ENCODE results near the gene F3.
"Not testable (repeated sequence)": the region's sequence is repeated elsewhere in the genome, so short reads cannot be mapped to it uniquely, and the experiment has no call there.

F3 gene

DNA sequence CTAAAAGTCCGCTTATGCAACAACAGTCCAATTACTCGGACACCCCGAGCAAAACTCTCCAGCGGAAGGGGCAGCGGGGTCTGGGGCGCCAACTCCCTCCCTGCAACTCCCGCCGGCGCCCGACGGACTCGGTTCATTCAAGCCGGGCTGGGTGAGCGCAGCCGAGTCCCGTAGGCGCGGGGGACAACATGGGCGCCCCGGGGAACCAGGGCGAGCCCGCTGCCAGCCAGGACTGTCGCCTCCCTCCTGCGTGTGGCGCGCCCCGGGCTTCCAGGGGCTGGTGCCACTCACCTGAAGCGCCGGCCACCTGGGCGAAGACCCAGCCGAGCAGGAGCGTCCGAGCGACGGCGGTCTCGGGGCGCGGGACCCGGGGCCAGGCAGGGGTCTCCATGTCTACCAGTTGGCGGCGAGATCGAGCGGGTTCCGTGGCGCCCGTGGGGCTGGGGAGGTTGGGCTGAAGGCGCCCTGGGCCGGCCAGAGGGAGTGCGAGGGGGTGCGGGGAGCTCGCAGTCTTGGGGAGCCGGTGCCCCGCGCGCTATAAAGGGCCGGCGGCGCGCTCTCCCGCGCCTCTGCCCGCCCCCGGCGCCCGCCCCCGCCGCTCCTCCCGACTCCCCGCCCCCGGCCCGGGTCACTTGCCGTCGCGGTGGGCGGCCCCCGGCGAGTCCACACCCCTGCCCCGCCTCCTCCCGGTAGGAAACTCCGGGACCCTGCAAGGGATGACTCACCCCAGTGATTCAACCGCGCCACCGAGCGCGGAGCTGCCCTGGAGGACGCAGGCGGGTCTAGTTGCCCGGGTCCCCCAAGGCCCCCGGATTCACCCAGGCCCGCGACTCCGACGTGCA, at the start of gene F3:
TSS of gene F3 (minus strand) at position 514 of the 842 bp plus-strand sequence. CDS start at position 391, 123 bp downstream.
- no peak for DNase-seq

DNA sequence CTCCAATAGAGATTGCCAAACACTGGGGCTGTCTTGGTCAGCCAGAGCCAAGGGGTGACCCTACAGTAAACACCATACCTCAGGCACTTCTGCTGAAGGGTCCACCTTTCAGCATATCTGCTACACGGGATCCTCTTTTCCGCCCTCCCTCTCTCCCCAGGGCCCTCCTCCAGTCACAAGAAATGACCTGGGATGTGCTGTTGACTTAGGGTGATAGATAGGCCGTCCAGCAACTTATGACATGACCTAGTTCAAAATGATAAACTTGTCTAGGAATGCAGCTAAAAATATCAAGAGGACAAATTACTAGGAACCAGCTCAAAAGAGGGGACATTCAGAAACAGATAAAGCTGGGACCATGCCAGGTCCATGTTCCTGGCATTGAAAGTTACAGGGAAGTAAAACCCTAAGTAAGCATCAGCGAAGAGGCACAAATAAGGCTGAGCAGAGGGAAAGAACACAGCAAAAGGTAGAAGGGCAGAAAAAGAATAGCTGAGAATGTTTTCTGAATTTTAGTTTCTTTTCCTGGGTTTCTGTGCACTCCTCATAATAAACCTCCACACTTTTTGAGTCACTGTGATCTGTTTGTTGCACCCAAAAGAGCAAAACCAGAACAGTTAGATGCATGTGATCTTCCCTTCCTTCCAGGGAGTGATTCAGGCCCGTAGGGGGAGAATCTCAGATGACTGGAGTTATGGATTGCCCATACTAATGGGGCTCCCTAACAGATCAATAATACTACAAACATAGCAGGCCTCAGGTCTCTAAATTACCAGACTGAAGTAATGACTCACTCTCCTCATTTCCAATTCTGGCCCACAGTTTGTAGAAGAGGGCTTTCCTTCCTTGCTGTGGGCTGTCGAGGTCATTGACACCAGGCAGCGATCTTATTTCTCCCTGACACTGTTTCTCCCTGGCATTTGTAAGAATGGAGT, 48.9 kb upstream of the F3 start:
- no peak for DNase-seq

DNA sequence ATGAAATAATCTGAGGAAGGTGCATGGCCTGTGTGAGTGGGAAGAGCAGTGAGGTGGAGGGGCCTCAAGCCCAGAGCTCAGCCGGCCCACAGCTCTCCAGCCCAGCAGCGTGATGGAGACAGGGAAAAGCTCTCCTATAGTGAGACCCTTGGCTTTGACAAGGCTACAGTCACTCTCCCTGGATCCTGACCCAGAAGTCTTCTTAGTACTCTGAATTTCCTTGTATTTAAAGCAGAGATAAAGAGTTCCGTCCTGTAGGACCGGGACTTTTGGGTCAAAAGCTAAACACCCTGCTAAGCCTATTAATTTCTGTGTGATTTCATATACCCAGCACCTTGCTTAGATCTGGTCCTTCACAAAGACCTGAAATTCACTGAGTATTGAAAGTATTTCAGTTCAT, 48.2 kb upstream of the F3 start:
- no peak for DNase-seq

DNA sequence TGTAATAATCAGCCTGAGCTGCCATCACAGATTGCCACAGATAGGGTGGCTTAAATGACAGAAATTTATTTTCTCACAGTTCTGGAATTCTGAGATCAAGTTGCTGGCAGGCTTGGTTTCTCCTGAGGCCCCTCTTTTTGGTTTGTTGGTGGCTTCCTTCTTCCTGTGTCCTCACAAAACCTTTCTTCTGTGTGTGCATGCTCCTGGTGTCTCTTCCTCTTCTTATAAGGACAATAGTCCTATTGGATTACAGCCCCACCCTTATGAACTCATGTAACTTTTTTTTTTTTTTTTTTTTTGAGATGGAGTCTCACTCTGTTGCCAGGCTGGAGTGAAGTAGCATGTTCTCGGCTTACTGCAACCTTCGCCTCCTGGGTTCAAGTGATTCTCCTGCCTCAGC, 41.0 kb upstream of the F3 start:
- no peak for DNase-seq

DNA sequence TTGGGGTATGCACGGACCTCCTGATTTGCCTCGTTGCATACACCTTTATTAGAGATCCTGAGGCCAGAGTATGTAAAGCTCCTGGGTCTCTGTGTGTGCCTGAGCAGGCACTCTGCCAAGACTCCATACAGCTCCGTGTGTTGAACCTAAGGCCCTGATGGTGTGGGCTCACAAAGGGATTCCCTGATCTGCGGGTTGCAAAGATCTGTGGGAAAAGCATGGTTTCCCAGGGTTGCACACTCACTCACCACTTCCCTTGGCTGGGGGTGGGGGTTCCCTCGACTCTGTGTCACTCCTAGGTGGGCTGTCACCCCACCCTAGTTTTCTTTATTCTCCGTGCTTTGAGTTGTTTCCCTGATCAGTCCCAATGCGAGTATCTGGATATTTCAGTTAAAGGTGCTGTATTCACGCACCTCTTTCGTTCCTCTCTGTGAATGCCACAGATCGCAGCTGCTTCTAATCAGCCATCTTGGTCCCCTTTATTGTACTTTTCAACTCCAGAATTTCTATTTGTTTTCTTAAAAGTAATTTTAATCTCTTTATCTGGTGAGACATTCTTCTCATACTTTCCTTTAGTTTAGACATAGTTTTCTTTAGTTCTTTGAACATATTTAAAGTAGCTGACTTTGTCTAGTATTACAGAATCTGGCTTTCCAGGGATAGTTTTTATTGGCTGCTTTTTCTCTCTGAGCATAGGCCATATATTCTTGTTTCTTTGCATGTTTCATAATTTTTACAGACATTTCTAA, 39.0 kb upstream of the F3 start:
- no peak for DNase-seq

DNA sequence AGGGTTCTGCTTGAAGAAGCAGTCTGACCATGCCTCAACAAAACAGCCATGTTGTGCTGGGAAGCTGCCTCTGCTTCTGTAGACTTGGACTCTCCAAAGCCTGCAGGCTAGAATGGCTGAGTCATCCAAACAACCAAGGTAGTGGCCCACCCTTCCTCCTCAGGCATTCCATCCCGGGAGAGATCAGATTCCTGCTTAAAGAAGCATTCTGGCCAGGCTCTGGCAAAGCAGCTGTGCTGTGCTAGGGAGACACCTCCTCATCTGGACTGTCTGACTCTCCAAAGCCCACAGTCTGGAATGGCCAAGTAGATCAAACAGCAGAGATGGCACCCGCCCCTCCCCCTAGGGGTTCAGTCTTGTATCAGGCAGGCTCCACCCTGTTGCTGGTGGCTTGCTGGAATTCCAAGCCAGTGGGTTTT, 38.3 kb upstream of the F3 start:
- no peak for DNase-seq

DNA sequence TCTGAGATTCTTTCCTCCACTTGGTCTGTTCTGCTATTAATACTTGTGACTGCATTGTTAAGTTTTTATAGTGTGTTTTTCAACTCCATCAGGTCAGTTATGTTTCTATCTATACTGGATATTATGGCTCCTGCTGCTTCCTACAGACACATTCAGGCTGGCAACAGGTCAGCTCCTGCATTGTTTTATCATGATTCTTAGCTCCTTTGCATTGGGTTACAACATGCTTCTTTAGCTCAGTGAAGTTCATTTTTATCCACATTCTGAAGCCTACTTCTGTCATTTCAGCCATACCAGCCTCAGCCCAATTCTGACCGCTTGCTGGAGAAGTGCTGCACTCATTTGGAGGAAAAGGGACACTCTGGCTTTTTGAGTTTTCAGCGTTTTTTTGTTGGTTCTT, 37.3 kb upstream of the F3 start:
- no peak for DNase-seq

DNA sequence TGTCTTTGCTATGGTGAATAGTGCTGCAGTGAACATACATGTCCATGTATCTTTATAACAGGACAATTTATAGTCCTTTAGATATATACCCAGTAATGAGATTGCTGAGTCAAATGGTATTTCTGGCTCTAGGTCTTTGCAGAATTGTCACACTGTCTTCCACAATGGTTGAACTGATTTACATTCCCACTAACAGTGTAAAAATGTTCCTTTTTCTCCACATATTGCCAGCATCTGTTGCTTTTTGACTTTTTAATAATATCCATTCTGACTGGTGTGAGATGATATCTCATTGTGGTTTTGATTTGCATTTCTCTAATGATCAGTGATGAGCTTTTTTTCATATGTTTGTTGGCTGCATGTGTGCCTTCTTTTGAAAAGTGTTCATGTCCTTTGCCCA, 32.4 kb upstream of the F3 start:
- DNase-seq, result not testable (repeated sequence)

DNA sequence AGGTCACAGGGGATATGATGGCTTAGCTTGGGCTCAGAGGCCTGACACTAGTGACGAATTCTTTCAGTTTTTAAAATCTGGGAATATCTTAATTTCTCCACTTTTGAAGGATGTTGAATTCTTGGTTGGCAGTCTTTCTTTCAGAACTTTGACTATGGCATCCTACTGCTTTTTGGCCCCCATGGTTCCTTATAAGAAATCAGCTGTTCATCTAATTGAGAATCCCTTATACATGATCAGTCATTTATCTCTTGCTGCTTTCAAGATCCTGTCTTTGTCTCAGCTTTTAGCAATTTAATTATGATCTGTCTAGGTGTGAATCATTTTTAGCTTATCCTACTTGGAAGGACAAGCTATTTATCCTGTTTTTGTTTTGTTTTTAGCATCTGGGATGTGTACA, 31.2 kb upstream of the F3 start:
- no peak for DNase-seq

DNA sequence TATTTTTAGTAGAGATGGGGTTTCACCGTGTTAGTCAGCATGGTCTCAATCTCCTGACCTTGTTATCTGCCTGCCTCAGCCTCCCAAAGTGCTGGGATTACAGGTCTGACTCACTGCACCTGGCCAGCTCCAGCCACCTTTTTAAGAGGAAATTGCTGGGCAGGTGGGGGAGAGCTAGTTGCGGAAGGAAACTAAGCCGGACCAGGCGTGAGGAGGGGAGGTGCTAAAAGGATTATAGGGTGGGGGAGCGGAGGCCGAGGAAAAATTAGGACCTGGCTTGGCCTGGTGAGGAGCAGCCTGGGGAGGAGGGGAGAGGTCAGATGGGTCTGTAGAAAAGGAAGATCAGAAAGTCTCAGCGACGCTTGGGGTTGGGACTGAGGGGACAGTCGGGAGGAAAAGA, 29.4 kb upstream of the F3 start:
- DNase-seq, result not testable (repeated sequence)

DNA sequence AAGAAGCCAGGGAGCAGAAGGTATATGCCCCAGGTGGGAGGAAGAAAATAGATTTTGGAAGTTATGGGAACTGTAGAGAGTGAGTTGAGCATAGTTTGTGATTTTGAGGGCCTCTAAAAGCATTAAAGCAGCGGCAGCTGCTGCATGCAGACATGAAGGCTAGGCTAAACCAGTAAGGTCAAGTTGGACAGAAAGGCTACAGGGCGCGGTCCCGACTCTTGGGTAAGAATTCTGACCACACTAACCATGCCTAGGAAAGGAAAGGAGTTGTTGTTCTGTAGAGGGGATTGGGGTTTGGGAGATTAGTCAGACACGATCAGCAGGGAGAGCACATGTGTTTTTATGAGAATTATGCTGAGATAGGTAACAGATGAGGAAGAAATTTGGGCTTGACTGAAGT, 27.2 kb upstream of the F3 start:
- not testable (repeated sequence) for DNase-seq

DNA sequence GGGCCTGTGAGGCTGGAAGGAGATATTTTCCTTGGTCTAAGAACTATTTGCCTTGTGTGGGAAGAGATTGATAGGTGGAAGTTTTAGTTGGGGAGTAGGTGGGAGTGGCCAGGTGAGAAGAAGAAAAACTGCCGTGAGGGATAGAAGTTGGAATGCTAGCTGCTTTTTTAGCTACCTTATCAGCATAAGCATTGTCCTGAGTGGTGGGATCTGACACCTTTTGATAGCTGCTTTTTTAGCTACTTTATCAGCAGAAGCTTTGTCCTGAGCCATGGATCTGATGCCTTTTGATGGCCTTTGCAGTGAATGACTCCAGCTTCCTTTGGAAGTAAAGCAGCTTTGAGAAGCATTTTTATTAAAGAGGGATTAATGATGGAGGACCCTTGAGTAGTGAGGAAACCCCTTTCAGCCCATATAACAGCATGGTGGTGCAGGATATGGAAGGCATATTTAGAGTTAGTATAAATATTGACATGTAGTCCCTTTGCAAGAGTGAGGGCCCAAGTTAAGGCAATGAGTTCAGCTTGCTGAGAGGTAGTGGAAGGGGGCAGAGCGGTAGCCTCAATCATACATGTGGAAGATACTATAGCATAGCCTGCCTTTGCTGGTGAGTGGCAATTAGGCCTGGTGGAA, 26.5 kb upstream of the F3 start:
- DNase-seq, result not testable (repeated sequence)

DNA sequence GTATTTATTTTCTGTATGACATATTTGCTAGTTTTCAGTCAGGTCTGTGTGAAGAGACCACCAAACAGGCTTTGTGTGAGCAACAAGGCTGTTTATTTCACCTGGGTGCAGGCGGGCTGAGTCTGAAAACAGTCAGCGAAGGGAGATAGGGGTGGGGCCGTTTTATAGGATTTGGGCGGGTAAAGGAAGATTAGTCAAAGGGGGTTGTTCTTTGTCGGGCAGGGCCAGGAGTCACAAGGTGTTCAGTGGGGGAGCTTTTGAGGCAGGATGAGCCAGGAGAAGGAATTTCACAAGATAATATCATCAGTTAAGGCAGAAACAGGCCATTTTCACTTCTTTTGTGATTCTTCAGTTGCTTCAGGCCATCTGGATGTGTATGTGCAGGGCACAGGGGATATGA, 24.9 kb upstream of the F3 start:
- DNase-seq, result not testable (repeated sequence)

DNA sequence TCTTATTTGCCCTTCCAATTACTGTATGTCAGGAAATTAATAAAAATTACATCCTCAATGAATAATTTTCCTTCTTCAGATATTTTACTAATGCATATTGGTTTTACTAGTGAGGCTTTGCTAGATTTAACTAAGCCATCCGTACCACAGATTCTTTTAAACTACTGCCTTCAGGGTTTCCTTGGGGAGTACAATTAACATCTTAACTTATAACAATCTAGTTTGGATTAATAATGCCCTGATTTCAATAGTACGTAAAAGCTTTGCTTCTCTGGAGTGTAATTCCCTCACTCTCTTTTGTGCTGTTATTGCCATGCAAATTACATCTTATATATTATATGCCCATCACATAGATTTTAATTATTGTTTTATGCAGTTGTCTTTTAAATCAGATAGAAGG, 24.3 kb upstream of the F3 start:
- DNase-seq, result no peak

DNA sequence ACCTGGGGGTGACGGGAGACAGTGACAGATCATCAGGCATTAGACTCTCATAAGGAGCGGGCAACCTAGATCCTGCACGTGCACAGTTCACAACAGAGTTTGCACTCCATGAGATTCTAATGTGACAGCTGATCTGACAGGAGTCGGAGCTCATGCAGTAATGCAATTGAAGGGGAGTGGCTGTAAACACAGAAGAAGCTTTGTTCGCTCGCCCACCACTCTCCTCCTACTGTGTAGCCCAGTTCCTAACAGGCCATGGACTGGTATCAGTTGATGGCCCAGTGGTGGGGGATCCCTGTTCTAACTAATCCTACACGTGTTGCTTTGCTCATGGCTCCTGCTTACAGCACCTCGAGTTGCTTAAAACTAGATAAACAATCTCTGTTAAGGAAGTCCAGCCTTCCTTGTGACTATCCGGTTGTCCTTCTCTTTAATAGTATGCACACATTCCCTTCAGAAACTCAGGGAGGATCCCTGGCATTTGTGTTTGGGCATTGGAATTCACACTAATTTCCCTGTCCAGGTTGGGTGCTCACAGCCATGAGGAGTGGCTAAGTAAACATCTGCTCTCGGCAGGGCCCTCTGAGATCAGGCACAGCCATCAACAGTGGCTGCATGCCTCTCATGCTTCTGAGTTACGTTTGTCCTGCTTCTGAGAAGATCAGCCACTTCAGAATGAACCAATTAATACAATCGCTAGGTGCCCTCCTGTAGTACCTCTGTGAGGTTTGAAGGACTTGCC, 21.1 kb upstream of the F3 start:
- no peak for DNase-seq

DNA sequence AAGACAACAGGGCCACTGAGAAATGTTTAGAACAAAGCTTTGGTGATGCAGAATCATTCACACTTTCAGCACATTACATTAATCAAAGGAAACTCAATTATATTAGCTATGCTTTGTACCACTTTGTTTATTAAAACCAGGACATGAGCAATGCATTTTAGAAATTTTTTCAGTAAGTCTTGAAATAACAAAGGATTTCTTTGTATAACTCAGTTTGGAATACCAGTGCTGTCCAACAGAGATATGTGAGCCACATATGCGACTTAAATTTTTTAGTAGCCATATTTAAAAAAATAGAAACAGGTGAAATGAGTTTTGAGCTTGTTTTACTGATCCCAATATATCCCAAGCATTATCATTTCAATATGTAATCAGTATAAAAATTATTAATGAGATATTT, 18.8 kb upstream of the F3 start:
- no peak for DNase-seq

DNA sequence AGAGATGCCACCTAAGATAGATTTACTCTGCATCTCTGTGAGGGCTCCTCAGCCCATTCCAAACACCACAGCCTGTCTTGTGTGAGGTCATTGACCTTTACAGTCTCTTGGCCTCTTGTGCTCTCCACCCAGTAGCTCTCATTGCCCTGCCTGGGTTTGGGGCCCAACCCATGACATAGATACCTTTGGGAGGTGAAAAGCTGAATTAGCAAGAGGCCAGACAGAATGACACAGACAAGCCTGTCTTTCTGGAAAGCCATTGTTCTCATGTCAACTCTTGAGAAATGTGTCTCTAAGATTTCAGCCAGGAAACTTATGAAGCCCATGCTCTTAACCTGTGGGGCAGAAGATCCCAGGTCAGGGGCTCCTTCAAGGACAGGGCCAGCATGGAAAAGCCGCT, 18.4 kb upstream of the F3 start:
- no peak for DNase-seq

DNA sequence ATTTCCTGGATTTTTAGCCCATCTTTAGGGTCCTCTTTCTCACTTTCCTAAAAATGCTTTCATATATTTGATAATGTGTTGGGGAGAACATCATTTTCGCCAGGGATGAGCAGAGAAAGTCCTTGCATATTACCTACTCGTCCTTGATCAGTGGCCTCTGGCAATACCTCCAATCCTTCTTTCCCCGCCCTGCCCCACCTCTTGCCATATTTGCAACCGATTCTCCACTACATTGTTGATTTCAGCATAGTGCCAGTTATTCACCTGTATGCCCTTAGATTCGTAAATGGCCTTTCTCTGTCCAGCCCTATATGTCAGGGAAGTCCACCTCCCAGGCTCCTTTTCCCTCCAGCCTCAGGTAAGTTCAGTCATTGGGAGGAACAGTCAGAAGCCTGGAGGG, 13.5 kb upstream of the F3 start:
- DNase-seq, result no peak

DNA sequence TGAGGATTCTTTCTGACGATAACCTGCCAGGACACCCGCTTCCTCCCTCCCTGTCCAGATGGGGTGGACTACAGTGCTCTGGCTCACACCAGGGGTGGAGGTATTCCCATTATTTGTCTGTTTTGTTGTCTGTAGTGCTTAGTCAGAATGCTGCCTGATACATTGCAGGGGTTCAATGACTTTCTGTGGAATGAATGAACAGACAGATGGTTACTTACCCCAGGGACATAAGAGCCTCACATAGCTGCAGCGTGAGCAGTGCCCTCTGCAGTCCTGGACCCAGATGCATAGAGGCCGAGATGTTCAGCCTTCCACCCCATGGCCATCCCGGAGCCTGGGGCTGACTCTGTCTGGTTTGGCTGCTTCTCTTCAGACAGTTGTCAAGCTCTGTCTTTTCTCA, 13.0 kb upstream of the F3 start:
- no peak for DNase-seq

DNA sequence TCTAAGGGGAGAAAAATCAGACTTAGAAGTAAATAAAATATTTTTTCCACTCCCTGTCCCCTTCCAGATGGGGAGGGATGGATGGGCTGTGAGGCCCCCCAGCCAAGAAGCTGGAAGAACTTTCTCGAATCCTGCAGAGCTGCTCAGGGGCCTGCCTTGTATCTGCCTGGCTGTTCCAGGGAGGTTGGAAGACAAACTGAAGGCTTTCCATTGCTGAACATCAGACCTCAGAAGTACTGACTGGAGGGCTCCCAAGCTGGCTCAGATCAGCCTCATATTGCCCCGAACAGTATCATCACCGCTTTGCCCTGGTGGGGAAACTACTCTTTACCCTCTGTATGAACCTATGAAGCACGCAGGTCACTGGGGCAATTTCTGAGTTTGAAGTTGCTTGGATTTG, 12.4 kb upstream of the F3 start:
- no peak for DNase-seq

DNA sequence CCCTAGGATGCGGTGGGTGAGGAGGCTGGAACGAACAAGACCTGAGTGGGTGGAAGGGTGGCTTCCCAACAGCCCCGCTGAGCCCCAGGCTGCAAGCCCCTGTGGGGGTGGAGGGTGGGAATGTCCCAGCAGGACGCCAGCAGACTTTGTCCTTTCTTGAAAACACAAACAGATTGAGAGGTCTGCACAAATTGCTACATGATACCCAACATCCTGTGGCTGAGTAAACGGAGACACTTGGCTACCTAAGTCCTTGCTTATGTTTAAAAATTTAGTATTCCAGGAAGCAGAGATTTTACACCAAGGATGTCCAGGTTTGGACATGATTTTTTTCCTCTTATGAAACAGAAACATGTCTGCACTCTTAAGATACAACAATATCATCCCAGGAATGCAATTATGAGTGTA, 11.8 kb upstream of the F3 start:
- no peak for DNase-seq

DNA sequence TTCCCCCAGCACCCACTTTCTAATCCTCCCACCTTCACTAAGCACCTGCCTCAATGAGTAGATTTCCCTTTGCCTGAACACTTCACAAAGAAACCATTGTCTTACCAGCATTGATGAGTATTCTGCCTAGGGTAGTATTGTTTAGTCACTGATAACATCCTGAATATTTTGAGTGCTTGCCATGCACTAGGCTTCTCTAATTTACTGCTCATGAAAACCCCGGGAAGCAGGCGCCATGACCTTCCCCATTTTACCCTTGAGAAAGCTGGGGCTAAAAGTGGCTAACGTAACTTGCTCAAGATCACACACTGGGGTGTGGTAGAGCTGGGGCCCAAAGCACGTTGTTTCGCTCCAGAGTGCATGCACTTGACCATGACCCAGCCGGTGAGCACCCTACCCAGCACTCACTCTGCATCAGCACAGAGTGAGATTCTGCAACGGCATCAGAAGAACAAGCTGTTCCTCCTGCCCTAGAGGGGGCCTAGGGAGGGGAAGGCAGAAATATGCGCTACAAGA, 10.6 kb upstream of the F3 start:
- DNase-seq, result no peak

Measured in cortex of kidney (tissue), 1 donor.